GM15510 (cell line): Measurements from ENCODE around the gene C1R.

Source experiments
- POLR2A ChIP-seq: IDR thresholded peaks from 3 replicates; pipeline ENCODE4 v1.6.1; 2011; ENCODE audit warnings: borderline replicate concordance; ENCODE audit not compliant: insufficient read length; ENCODE audit errors: extremely low read depth

Gene C1R

GRCh38 chr12:7092229-7092985 lies at the start of gene C1R:
Gene C1R, minus strand, starts transcription at chr12:7092445. Its CDS starts 57 bp downstream, at chr12:7092388.
- TF ChIP-seq POLR2A, result no peak

- TF ChIP-seq POLR2A, result no peak
Observed at GRCh38 chr12:7141351-7142005, 49.2 kb upstream of the C1R start.

GRCh38 chr12:7139200-7139599 lies 47.0 kb upstream of the C1R start:
- TF ChIP-seq POLR2A, result no peak

- TF ChIP-seq POLR2A, result no peak
Observed at GRCh38 chr12:7137908-7138307, 45.7 kb upstream of the C1R start.

GRCh38 chr12:7136676-7137075 lies 44.4 kb upstream of the C1R start:
- TF ChIP-seq POLR2A, result no peak

- no peak for TF ChIP-seq POLR2A
Observed at GRCh38 chr12:7136071-7136470, 43.8 kb upstream of the C1R start.

GRCh38 chr12:7134396-7135166 lies 42.3 kb upstream of the C1R start:
- no peak for TF ChIP-seq POLR2A

- TF ChIP-seq POLR2A, result no peak
Observed at GRCh38 chr12:7131502-7131866, 39.2 kb upstream of the C1R start.

- no peak for TF ChIP-seq POLR2A
Observed at GRCh38 chr12:7130701-7131501, 38.7 kb upstream of the C1R start.

GRCh38 chr12:7129872-7130691 lies 37.8 kb upstream of the C1R start, which contains the start of gene CLSTN3:
Gene CLSTN3, plus strand, starts transcription at chr12:7130371. Its CDS starts 278 bp downstream, at chr12:7130649.
- TF ChIP-seq POLR2A, result no peak

- TF ChIP-seq POLR2A, result no peak
Observed at GRCh38 chr12:7129287-7129871, 37.1 kb upstream of the C1R start.

GRCh38 chr12:7128681-7129286 lies 36.5 kb upstream of the C1R start, which contains the start of gene RBP5:
Gene RBP5, minus strand, starts transcription at chr12:7128889. Its CDS starts 114 bp downstream, at chr12:7128775.
- TF ChIP-seq POLR2A, result no peak

- no peak for TF ChIP-seq POLR2A
Observed at GRCh38 chr12:7127916-7128626, 35.8 kb upstream of the C1R start.

GRCh38 chr12:7125632-7126227 lies 33.5 kb upstream of the C1R start:
- no peak for TF ChIP-seq POLR2A
